ENCODE results near the gene NMNAT2. TPM values are rescaled to one million over a fixed set of nuclear protein-coding genes. Genes with fewer than 3 reads are reported as not detected.

NMNAT2 gene
- total RNA-seq, 2 donors from 2014 or later: 1.7 to 5.1 TPM

GRCh38 chr1:183300828-183301227 lies 117.4 kb downstream of the NMNAT2 start:
- peaks cover 18% of the 10 kb centered on the region for H3K4me1 Mint-ChIP-seq
- no peaks in the 10 kb centered on the region for H3K27me3 ChIP-seq (ENCODE audit: control insufficient read depth, insufficient read depth, low read length, poor library complexity, severe bottlenecking)
- WGBS, 2 experiments (ENCODE audit: insufficient coverage in 1 of 2, insufficient read length in 1 of 2): 95 to 100% methylated on average over 1 of the region's 1 CpG
- no peaks in the 10 kb centered on the region for H3K9me3 ChIP-seq (ENCODE audit: control insufficient read depth, low read length)
- no peak for TF ChIP-seq CTCF (conservative IDR thresholded peaks at IDR 0.05)
- no peak overlapping the region for H3K4me3 Mint-ChIP-seq
- H3K4me1 ChIP-seq (ENCODE audit: control insufficient read depth, insufficient read depth, low read length): no peaks in the 10 kb centered on the region
- no peak overlapping the region for H3K27ac Mint-ChIP-seq
- no peaks in the 10 kb centered on the region for H3K36me3 ChIP-seq (ENCODE audit: control insufficient read depth, insufficient read depth, low read length)
- no peaks in the 10 kb centered on the region for H3K9me3 Mint-ChIP-seq
- H3K36me3 Mint-ChIP-seq (ENCODE audit: low read depth): no peaks in the 10 kb centered on the region
- no peak overlapping the region for H3K4me3 ChIP-seq (ENCODE audit: low read length)
- no peak overlapping the region for H3K27ac ChIP-seq (ENCODE audit: low read depth, low read length)
- H3K9ac ChIP-seq (ENCODE audit: extremely low read depth, low read length, poor library complexity, severe bottlenecking): no peak overlapping the region
- no peaks in the 10 kb centered on the region for H3K27me3 Mint-ChIP-seq (ENCODE audit: insufficient read depth)
- DNase-seq: no peak

GRCh38 chr1:183300395-183300794 lies 117.8 kb downstream of the NMNAT2 start:
- peaks cover 18% of the 10 kb centered on the region for H3K4me1 Mint-ChIP-seq
- H3K9me3 Mint-ChIP-seq: no peaks in the 10 kb centered on the region
- no peak overlapping the region for H3K4me3 Mint-ChIP-seq
- H3K27ac ChIP-seq (ENCODE audit: low read depth, low read length): no peak overlapping the region
- H3K9me3 ChIP-seq (ENCODE audit: control insufficient read depth, low read length): no peaks in the 10 kb centered on the region
- H3K36me3 ChIP-seq (ENCODE audit: control insufficient read depth, insufficient read depth, low read length): no peaks in the 10 kb centered on the region
- H3K9ac ChIP-seq (ENCODE audit: extremely low read depth, low read length, poor library complexity, severe bottlenecking): no peak overlapping the region
- H3K4me3 ChIP-seq (ENCODE audit: low read length): no peak overlapping the region
- H3K27me3 Mint-ChIP-seq (ENCODE audit: insufficient read depth): no peaks in the 10 kb centered on the region
- H3K27ac Mint-ChIP-seq: no peak overlapping the region
- no peaks in the 10 kb centered on the region for H3K4me1 ChIP-seq (ENCODE audit: control insufficient read depth, insufficient read depth, low read length)
- DNase-seq: no peak
- H3K27me3 ChIP-seq (ENCODE audit: control insufficient read depth, insufficient read depth, low read length, poor library complexity, severe bottlenecking): no peaks in the 10 kb centered on the region
- no peak for TF ChIP-seq CTCF (conservative IDR thresholded peaks at IDR 0.05)
- H3K36me3 Mint-ChIP-seq (ENCODE audit: low read depth): no peaks in the 10 kb centered on the region

- no peak for DNase-seq
- TF ChIP-seq CTCF (conservative IDR thresholded peaks at IDR 0.05): no peak
Measured at GRCh38 chr1:183296782-183297181, 121.4 kb downstream of the NMNAT2 start.

More at GRCh38 chr1:183296782-183297181, 121.4 kb downstream of the NMNAT2 start:
- H3K4me3 ChIP-seq (ENCODE audit: low read length): no peak overlapping the region
- Mint-ChIP-seq H3K4me1 (peaks cover 18% of the 10 kb centered on the region), H3K4me3 (no peak overlapping the region), H3K9me3 (no peaks in the 10 kb centered on the region), H3K27me3 (ENCODE audit: insufficient read depth) (no peaks in the 10 kb centered on the region), H3K36me3 (ENCODE audit: low read depth) (no peaks in the 10 kb centered on the region), H3K27ac (no peak overlapping the region)
- WGBS, 2 experiments (ENCODE audit: insufficient coverage in 1 of 2, insufficient read length in 1 of 2): 87 to 95% methylated on average over 4 of the region's 4 CpGs
- peaks cover 8% of the 10 kb centered on the region for H3K9me3 ChIP-seq (ENCODE audit: control insufficient read depth, low read length)
- H3K36me3 ChIP-seq (ENCODE audit: control insufficient read depth, insufficient read depth, low read length): no peaks in the 10 kb centered on the region
- no peak overlapping the region for H3K9ac ChIP-seq (ENCODE audit: extremely low read depth, low read length, poor library complexity, severe bottlenecking)
- no peaks in the 10 kb centered on the region for H3K4me1 ChIP-seq (ENCODE audit: control insufficient read depth, insufficient read depth, low read length)
- no peak overlapping the region for H3K27ac ChIP-seq (ENCODE audit: low read depth, low read length)
- no peaks in the 10 kb centered on the region for H3K27me3 ChIP-seq (ENCODE audit: control insufficient read depth, insufficient read depth, low read length, poor library complexity, severe bottlenecking)
